HCT116 (cell line): Measurements from ENCODE around the gene STIL.

Experiments used
- CTCF ChIP-seq, 3 experiments: fragments of 200-600 bp in 1 of 3; sonication (generic) in 1 of 3; IDR thresholded peaks in 2 of 3; conservative IDR thresholded peaks in 1 of 3; 2 replicates each; pipeline ENCODE4 v1.5.1; 2012 to 2017; ENCODE audit warnings: low read depth in 2 of 3, low read length in 2 of 3, antibody characterized with exemption in 1 of 3, borderline replicate concordance in 1 of 3, control low read depth in 1 of 3, mild to moderate bottlenecking in 1 of 3, mixed read lengths in 1 of 3, mixed run types in 1 of 3, moderate library complexity in 1 of 3; ENCODE audit not compliant: insufficient read depth in 1 of 3
- EGR1 ChIP-seq: IDR thresholded peaks from 2 replicates; pipeline ENCODE4 v1.6.1; 2012; ENCODE audit warnings: low read depth
- EZH2 ChIP-seq: fragments of 200-600 bp; sonication (generic); IDR thresholded peaks from 2 replicates; pipeline ENCODE4 v1.6.1; 2017; ENCODE audit warnings: antibody characterized with exemption, mixed run types
- POLR2A ChIP-seq: IDR thresholded peaks from 2 replicates; pipeline ENCODE4 v1.7.0; 2011; ENCODE audit warnings: borderline replicate concordance; ENCODE audit not compliant: insufficient read depth, insufficient read length; ENCODE audit errors: extremely low read depth
- POLR2AphosphoS5 ChIP-seq: IDR thresholded peaks from 2 replicates; pipeline ENCODE4 v1.6.1; 2011; ENCODE audit warnings: mild to moderate bottlenecking, low read depth, low read length, moderate library complexity
- RAD21 ChIP-seq: IDR thresholded peaks from 2 replicates; pipeline ENCODE4 v1.6.1; 2012; ENCODE audit warnings: low read depth, mild to moderate bottlenecking
- SIN3A ChIP-seq: IDR thresholded peaks from 2 replicates; pipeline ENCODE4 v1.6.1; 2012; ENCODE audit warnings: low read depth
- SP1 ChIP-seq: IDR thresholded peaks from 2 replicates; pipeline ENCODE4 v1.6.1; 2012; ENCODE audit warnings: low read depth
- SRF ChIP-seq: IDR thresholded peaks from 2 replicates; pipeline ENCODE4 v1.6.1; 2012; ENCODE audit warnings: low read depth
- TCF7L2 ChIP-seq: IDR thresholded peaks from 2 replicates; pipeline ENCODE4 v1.7.0; 2011; ENCODE audit warnings: borderline replicate concordance, inconsistent platforms; ENCODE audit not compliant: insufficient read depth, insufficient read length; ENCODE audit errors: extremely low read depth
- YY1 ChIP-seq: IDR thresholded peaks from 2 replicates; pipeline ENCODE4 v1.6.1; 2011; ENCODE audit warnings: low read length, low read depth, moderate library complexity, mild to moderate bottlenecking; ENCODE audit not compliant: insufficient replicate concordance; ENCODE audit errors: extremely low read depth
- ZNF274 ChIP-seq: fragments of 200-500 bp; sonication (Bioruptor generic); IDR thresholded peaks from 2 replicates; pipeline ENCODE4 v1.6.1; 2014; ENCODE audit warnings: mild to moderate bottlenecking, low read depth, low read length, inconsistent platforms
- TF ChIP-seq, protein P1 (sequence below): IDR thresholded peaks from 2 replicates; pipeline ENCODE4 v1.6.1; 2012

GRCh38 chr1:47257224-47257623 is 56.7 kb downstream of the STIL start:
- TF ChIP-seq EGR1 (no peak), CTCF (IDR thresholded peaks at IDR 0.05 in 2 of 3, conservative IDR thresholded peaks at IDR 0.05 in 1 of 3; ENCODE audit: borderline replicate concordance in 1 of 3, insufficient read depth in 1 of 3, low read depth in 2 of 3, low read length in 2 of 3) (no peak), TCF7L2 (no peak), YY1 (no peak), RAD21 (no peak), POLR2AphosphoS5 (no peak), SRF (no peak), ZNF274 (no peak), EZH2 (no peak), POLR2A (no peak), SIN3A (no peak), SP1 (no peak)
- TF ChIP-seq, protein P1, sequence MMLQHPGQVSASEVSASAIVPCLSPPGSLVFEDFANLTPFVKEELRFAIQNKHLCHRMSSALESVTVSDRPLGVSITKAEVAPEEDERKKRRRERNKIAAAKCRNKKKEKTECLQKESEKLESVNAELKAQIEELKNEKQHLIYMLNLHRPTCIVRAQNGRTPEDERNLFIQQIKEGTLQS: no peak
